ENCODE measurements around the gene SMURF1.

Gene SMURF1

DNA sequence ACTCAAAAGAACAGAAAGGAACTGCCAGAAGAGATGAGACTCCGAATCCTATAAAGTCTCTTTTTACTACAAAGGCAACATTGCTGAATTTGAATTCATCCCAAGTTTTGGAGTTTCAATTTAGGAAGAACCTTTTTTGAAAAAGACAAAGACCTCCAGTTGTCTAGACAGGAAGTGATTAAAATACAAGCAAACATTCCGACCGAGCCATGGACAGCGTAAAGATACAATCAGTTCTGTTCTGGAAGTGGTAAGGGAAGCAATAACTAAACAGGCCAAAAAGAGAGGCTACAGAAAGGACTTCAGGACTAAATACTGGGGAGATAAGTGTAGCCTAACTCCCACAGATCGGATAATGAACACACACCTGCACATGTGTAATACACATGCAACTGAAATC, 101.0 kb downstream of the SMURF1 start:
- peak; percentile 21 for DNase-seq

- no peak for DNase-seq
Observed at GRCh38 chr7:99041526-99041925, 102.4 kb downstream of the SMURF1 start.

DNA sequence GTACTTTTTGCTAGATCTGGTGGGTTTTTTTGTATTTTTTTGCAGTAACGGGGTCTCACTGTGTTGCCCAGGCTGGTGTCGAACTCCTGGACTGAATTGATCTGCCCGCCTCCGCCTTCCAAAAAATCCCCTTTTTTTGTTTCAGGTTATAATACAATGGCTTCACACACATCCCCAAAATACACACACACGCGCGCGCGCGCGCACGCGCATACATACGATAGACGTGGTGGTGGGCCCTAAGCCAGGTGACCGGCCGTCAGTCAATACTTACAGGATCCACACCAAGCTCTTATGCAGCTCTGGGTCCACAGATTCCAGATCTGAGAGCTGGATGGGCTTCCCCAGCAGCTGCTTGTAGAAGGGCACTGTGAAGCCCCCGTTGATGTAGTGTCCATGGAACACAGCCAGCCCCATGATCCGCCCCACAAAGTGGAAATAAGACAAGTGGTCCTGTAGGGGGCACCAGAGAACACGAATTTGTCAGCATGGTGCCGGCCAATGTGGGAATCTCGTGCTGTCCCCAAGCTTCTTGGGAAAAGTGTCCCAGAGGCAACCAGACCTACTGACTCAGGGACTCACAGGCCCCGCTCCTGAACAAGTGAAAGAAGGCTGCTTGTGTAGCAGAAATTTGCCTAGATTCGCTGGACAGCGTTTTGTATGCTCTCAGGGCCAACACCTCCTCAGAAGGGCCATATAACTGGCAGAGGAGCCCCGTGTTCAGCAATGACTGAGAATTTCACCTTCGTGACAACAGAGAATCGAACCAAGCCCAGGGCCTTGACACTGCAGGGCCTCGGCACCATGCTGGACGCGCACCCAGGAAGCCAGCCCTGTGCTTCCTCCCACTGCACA, 103.6 kb downstream of the SMURF1 start:
- DNase-seq, result peak; percentile 83

- DNase-seq, result no peak
Observed at GRCh38 chr7:99039384-99039891, 104.5 kb downstream of the SMURF1 start.

GRCh38 chr7:99038086-99038855, 105.6 kb downstream of the SMURF1 start:
- no peak for DNase-seq

DNA sequence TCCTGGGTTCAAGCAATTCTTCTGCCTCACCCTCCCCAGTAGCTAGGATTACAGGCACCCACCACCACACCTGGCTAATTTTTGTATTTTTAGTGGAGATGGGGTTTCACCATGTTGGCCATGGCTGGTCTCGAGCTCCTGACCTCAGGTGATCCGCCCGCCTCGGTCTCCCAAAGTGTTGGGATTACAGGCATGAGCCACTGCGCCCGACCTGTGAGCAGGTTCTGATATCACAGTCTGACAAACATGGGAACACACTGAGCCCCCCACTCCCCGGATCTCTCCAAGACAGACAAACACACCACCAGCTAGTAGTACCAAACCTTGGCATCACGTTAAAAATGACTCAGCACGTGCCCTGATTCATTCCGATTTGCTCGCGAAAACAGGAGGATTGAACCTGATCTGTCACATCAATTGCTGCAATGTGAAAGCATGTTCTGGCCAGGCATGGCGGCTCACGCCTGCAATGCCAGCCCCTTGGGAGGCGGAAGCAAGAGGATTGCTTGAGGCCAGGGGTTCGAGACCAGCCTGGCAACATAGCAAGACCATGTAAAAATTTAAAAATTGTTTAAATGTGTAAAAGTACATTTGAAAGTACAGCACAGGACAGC, 106.5 kb downstream of the SMURF1 start:
- no peak for DNase-seq

DNA sequence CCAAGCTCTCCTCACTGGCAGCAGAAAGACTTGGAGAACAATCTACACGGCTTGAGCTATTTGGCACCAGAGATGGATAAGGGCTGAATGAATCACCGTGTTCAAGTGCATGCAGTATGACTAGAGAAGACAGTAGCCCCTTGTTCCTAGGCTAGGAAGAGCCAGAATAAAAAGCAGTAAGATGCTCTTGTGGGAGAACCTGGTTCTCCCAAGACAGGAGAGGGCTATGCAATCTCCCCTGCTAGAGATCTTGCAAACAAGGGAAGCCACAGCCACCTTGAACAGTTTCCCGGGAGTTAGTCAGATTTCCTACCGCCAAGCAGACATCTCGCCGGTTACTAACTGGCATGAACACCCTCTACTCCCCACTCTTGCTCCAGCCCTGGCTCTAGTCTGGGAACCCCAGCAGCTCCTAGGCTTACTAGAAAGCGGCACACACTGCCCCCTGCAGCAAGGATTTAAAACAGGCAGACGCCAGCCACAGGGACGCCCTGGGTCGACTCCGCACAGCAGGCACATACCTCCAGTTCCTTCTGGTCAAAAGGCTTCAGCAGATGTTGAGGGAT, 107.3 kb downstream of the SMURF1 start:
- peak; percentile 33 for DNase-seq

GRCh38 chr7:99035723-99036545, 108.0 kb downstream of the SMURF1 start:
- DNase-seq, result no peak

GRCh38 chr7:99034932-99035722, 108.8 kb downstream of the SMURF1 start:
- DNase-seq, result no peak

GRCh38 chr7:99033765-99034164, 110.1 kb downstream of the SMURF1 start:
- no peak for DNase-seq

DNA sequence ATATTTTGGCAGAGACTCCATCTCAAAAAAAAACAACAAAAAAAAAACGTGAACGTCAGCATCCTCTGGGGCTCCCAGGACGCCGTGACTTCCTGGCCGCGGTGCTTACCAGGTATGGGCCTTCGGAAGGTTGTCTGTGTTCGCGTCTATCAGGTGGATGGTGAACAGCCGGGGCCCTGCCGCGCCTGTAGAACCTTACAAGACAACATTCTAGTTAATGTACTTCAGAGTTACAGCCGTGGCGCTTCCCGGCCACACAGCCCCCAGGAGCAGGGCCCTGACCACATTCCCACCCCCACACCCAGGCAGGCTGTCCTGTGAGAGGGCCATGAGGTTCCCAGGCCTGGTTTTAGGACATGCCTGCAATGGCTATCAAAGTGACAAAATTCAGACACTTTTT, 111.0 kb downstream of the SMURF1 start:
- no peak for DNase-seq

DNA sequence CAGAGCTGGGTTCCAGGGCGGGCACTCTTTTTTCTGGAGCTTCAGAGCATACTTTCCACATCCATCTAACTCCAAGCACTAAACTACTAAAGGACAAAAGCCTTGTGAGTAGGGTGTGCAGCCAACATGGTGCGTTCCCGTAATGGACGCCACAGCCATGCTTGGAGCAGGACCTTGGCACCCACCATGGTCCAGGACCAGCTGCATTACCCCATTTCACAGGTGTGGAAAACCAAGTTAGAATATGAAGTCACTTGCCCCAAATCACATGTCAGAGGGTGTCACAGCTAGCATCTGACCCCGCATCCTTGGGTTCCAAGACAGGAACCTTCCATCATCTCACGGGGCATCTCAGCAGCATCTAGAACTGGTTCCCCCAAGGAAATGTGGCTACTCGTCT, 112.4 kb downstream of the SMURF1 start:
- DNase-seq, result no peak

- DNase-seq, result no peak
Observed at GRCh38 chr7:99030951-99031350, 113.0 kb downstream of the SMURF1 start.

- DNase-seq, result no peak
Observed at GRCh38 chr7:99030457-99030856, 113.5 kb downstream of the SMURF1 start.

DNA sequence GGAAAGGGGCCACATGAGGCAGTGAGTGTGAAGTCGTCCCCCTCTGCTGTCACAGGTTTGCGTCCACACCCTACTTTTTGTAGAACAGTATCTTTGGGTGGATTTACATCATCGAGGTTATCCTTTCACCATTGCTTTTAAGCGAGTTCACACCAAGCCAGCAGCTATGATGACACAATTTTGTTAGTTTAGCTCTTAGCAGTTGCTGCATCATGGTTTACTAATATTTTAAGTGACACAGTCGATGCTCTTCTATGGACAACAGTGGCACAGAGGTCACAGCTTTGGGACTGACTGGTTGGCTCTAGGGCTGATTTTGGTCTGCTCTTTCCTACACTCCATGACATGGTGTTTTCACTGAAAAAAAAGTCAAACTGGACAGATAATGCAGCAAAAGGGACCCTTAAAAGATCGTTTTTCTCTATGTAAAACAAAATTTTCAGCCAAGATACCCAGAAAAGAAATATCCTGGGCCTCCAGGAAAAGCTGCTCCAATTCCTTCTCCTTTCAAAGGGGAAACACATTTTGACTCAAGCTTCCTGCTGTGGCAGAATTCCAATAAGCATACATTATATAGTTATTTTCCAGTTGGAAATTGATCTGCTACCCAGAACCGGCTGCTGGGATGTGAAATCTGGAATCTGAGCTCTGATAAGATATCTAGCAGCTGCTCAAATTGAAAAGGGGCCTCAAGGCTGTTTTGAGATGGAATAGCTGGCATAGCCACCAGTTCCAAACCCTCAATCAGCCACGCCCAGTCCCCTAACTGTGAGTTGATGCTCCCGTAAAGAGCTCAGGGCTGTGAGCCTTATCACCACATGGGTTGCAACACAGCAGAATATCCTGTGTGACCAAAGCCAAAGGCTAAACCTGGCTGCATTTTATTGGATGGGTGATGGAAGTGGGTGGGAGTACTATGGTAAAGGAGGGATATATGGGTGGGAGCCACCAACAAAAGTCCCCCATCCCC, 114.2 kb downstream of the SMURF1 start:
- no peak for DNase-seq

GRCh38 chr7:99028261-99028973, 115.5 kb downstream of the SMURF1 start:
- DNase-seq, result no peak

- no peak for DNase-seq
Observed at GRCh38 chr7:99027841-99028240, 116.1 kb downstream of the SMURF1 start.

GRCh38 chr7:99027241-99027640, 116.7 kb downstream of the SMURF1 start:
- no peak for DNase-seq

- DNase-seq, result peak; percentile 63
Observed at GRCh38 chr7:99024066-99024465, 119.8 kb downstream of the SMURF1 start.
